ENCODE measurements around the gene DERL3.

DNA sequence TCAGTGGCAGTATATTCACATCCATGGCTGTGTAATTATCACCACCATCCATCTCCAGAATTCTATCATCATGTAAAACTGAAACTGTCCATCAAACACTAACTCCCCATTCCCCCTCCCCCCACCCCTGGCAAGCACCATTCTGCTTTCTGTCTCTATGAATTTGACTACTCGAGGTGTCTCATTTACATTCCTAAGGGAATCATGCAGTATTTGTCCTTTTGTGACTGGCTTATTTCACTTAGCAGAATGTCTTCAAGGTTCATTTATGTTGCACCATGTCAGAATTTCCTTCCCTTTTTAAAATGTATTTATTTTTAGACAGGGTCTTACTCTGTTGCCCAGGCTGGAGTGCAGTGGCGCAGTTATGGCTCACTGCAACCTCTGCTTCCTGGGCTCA lies 20.3 kb downstream of the DERL3 start:
- TF ChIP-seq, protein P1, sequence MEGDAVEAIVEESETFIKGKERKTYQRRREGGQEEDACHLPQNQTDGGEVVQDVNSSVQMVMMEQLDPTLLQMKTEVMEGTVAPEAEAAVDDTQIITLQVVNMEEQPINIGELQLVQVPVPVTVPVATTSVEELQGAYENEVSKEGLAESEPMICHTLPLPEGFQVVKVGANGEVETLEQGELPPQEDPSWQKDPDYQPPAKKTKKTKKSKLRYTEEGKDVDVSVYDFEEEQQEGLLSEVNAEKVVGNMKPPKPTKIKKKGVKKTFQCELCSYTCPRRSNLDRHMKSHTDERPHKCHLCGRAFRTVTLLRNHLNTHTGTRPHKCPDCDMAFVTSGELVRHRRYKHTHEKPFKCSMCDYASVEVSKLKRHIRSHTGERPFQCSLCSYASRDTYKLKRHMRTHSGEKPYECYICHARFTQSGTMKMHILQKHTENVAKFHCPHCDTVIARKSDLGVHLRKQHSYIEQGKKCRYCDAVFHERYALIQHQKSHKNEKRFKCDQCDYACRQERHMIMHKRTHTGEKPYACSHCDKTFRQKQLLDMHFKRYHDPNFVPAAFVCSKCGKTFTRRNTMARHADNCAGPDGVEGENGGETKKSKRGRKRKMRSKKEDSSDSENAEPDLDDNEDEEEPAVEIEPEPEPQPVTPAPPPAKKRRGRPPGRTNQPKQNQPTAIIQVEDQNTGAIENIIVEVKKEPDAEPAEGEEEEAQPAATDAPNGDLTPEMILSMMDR (IDR thresholded peaks at IDR 0.05; ENCODE audit: low read length): no peak
- no peak for TF ChIP-seq EZH2phosphoT487 (IDR thresholded peaks at IDR 0.05; ENCODE audit: low read length)
- no peak for TF ChIP-seq EZH2 (optimal IDR thresholded peaks at IDR 0.05; ENCODE audit: low read depth, low read length)

All from MM.1S (cell line).